HG02610 (cell line): ENCODE measurements around the gene PSMD8.
"Not testable (repeated sequence)": the region's sequence is repeated elsewhere in the genome, so short reads cannot be mapped to it uniquely, and the experiment has no call there.

Experiments used
- ATAC-seq: cut with Tn5 transposase; IDR thresholded peaks from one replicate; pipeline ENCODE4 v1.9.1; 2021; ENCODE audit warnings: mild to moderate bottlenecking, moderate library complexity; ENCODE audit not compliant: unreplicated experiment

Gene PSMD8

DNA sequence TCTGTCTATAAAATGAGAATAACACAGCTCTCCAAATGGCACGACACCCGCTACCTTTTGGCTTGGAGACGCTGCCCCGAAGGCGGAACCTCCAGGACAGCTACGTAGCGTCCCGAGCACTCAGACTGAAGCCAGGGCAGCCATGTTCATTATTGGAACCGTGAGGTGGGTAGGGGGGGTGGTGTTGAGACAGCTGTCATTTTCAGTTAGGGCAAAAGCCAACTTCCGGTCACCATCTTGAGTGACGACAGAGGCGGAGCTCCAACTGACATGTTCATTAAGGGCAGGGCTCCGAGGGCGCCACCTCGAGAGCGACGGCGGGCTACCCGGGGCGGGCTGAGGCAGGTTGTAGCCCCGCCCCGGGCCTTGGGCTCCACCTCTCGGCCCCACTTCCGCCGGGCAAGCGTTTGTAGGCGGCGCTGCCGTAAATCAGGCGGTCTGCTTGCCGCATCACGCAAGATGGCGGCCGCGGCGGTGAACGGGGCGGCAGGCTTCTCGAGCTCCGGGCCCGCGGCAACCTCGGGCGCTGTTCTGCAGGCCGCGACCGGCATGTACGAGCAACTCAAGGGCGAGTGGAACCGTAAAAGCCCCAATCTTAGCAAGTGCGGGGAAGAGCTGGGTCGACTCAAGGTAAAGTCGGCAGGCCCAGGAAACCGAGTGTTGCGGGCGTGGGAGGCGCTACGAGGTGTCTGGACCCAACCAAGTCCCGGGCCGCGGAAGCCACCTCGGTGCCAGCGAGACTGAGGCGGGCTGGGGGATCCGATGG, at the start of gene PSMD8:
TSS of gene PSMD8 (plus strand) at position 240 of the 766 bp plus-strand sequence. CDS start at position 271, 31 bp downstream.
- ATAC-seq = peak; percentile 93

DNA sequence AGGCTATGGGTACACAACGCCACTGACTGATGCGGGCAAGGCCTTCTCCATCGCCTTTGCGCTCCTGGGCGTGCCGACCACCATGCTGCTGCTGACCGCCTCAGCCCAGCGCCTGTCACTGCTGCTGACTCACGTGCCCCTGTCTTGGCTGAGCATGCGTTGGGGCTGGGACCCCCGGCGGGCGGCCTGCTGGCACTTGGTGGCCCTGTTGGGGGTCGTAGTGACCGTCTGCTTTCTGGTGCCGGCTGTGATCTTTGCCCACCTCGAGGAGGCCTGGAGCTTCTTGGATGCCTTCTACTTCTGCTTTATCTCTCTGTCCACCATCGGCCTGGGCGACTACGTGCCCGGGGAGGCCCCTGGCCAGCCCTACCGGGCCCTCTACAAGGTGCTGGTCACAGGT, 47.8 kb upstream of the PSMD8 start:
- no peak for ATAC-seq

DNA sequence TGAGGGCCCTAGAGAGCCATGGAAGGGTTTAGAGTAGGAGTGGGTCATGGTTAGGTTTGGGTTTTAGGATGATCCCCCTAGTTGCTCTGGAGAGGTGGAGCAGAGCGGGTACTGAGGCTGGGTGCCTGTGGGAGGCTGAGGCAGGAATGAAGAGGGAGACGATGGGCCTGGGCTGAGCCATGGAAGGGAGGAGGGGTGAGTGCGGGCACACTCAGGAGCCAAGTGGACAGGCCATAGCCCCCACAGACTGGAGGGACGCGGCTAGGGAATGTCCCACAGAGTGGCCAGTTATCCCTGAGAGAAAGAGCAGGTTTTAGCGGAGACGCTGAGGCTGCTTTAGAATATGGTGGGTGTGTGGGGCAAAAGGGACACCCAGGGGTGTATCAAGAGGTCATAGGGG, 44.7 kb upstream of the PSMD8 start:
- no peak for ATAC-seq

DNA sequence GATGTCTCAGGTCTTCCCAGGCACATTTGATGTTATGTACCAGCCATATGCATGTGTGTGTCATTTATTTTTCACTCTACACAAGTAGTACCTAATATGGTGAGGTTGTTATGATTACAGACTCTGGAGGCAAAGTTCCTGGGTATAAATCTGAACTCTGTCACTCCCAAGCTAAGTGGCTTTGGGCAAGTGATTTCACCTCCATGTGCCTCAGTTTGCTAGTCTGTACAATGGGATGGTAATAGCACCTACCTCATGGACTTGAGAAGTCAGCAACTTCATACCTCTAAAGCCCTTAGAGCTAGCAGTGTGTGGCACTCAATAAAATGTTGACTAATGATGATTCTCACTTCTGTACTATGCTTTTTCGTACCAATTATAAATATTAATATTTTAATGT, 42.6 kb upstream of the PSMD8 start:
- ATAC-seq = no peak

DNA sequence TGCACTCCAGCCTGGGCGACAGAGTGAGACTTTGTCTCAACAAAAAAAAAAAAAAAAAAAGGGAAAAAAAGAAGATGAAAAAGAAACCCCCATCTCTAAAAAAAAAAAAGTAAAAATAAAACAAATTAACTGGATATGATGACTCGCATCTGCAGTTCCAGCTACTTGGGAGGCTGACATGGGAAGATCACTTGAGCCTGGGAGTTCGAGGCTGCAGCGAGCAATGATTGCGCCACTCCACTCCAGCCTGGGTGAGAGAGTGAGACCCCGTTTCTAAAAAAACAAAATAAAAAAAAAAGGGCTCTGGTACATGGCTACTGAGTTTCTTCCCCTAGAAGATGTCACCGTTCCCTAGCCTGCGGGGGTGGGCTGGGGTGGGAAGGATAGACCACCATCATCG, 41.1 kb upstream of the PSMD8 start:
- ATAC-seq = no peak

DNA sequence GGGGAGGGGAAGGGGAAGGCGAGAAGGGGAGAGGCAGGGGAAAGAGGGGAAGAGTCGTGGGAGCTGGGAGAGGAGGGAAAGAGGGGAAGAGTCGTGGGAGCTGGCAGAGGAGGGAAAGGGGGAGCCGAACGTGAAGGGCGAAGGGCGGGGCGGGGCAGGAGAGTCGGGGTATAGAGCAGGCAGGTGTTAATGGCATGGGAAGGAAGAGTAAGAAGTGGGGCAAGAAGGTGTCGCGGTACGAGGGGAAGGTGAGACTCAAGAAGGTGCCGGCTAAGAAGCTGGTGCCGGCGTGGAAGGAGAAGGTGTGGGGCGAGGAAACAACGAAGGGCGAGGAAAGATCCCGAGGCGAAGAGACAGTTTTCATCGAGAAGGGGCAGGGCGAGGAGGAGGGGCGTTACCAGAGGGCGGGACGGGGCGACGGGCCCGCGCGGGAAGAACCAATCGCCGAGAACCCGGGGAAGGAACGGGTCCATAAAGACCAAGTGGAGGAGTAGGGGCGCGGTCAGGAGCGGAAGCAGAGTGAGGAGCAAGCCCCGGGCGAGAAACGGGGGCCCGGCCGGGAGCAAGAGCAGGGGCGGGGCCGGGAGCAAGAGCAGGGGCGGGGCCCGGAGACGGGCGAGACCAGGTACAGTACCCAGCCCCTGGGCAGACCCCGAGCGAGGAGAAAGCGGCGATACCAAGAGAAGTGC, 38.3 kb upstream of the PSMD8 start:
- ATAC-seq = peak; percentile 72

DNA sequence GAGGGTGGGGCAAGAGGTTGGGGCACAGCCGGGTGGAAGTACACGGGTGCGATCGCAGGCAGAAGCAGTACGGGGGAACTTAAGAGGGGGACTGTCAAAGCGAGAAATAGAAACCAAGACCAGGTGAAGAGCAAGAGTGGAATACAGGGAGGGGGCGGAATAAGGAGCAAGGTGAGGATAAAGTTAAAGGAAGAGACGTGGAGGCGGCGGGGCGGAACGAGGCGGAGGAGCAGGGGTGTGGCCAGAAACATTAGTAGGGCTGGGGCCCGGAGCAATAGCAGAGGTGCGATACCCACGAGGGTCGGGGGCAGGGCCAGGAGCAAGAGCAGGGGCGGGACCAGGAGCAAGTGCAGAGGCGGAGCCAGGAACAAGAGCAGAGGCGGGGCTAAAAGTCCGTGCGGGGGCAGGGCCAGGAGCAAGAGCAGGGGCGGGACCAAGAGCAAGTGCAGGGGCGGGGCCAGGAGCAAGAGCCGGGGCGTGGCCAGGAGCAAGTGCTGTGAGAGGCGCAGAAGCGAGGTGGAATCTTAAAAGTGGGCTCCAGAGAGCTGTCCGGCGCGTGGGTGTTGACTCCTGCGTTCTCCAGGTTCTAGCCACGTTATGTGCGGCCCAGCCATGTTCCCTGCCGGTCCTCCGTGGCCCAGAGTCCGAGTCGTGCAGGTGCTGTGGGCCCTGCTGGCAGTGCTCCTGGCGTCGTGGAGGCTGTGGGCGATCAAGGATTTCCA, 37.6 kb upstream of the PSMD8 start:
- ATAC-seq = peak; percentile 62

DNA sequence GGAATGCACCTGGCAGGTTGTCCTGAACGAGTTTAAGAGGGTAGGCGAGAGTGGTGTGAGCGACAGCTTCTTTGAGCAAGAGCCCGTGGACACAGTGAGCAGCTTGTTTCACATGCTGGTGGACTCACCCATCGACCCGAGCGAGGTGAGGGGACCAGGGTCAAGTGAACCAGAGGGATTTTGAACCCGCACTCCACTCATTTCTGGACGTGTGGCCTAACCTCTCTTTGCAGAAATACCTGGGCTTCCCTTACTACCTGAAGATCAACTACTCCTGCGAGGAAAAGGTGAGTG, 37.1 kb upstream of the PSMD8 start:
- no peak for ATAC-seq

DNA sequence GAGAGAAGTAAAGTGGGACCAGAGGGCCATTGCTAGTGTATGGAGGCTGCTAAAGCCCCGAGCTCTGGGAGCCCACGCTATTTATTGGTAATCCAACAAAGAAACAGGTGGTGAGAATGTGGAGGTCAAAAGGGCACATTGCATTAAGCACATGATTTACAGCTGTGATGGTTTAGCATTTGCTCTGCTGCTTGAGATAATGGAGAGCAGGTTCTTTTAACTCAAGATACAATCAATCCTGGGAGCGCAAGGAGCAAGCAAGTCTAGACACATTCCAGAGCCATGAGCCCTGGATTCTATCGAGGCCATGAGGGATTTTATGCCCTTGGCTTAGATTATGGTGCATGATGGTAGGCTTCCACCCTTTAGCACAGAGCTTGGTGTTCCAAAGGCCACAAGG, 35.4 kb upstream of the PSMD8 start:
- ATAC-seq = not testable (repeated sequence)

DNA sequence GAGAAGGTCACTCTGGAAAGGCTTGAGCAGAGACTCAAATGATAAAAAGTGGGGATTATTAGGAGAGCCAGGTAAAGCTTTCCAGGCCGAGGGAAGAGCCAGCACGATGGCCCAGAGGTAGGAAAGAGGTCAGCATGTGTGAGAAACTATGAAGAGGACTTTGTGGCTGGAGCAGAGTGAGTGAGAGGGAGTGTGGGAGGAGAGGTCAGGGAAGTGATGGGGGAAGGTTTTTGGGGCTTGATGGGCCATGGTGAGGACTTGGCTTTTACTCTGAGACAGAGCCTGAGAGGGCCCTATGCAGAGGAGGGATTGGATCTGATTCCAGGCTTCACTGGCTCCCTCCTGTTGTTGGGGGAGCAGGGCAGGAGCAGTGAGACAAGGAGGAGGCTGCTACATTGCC, 33.4 kb upstream of the PSMD8 start:
- no peak for ATAC-seq

DNA sequence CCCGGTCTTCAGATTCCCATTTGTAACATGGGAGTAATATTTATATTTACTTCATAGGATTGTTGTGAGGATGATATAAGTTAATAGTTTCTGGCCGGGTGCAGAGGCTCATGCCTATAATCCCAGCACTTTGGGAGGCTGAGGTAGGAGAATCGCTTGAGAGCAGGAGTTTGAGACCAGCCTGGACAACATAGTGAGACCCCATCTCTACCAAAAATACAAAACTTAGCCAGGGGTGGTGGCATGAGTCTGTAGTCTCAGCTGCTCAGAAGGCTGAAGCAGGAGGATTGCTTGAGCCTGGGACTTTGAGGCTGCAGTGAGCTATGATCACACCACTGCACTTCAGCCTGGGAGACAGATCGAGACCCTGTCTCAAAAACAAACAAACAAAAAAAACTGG, 27.5 kb upstream of the PSMD8 start:
- ATAC-seq = no peak

DNA sequence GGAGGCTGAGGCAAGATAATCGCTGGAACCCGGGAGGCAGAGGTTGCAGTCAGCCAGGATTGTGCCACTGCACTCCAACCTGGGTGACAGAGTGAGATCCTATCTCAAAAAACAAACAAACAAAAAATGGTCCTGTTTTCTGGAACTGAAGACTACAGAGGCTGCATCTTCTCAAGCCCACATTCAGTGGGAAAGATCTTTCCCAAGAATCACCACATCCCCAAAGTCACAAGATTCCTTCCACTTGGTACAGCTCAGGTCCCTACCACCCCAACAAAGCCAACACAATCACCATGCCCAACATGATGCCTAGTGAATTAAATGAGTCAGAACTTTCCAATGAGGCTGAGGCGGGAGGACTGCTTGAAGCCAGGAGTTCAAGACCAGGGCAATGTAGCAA, 23.5 kb upstream of the PSMD8 start:
- no peak for ATAC-seq

DNA sequence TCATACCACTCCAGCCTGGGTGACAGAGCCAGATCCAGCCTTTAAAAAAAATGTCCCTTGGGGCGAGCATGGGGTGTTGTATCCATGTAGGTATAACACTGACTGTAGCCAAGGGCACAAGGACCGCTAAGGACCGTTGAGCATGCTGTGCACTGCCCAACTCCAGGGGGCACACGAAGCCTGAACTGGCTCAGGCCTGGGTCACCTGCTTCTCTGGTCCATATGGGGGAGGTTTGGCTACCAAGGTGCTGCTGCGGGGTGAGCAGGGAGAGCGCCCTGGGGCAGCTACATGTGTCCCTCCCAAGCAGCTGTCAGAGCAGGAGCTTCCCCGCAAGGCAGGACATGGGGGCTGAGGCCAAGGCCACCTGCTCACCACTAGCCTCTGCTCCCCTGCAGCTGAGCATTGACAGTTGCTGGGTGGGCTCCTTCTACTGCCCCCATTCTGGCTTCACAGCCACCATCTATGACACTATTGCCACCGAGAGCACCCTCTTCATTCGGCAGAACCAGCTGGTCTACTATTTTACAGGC, 22.4 kb upstream of the PSMD8 start:
- ATAC-seq = no peak

DNA sequence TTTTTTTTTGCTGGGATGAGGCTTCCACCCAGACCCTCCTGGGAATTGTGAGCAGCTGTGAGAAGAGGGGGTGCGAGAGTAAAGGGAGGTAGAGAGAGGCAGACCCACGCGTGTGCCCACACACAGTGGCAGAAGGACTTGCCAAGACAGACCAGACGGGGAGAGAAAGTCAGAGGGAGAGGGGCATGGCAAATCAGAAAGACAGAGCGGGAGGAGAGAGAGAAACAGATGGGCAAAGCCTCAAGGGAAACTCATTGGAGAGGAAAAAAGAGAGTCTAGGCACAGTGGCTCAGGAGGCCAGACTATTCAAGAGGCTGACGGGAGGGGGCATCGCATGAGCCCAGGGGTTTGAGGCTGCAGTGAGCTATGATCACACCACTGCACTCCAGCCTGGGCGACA, 21.8 kb upstream of the PSMD8 start:
- no peak for ATAC-seq

DNA sequence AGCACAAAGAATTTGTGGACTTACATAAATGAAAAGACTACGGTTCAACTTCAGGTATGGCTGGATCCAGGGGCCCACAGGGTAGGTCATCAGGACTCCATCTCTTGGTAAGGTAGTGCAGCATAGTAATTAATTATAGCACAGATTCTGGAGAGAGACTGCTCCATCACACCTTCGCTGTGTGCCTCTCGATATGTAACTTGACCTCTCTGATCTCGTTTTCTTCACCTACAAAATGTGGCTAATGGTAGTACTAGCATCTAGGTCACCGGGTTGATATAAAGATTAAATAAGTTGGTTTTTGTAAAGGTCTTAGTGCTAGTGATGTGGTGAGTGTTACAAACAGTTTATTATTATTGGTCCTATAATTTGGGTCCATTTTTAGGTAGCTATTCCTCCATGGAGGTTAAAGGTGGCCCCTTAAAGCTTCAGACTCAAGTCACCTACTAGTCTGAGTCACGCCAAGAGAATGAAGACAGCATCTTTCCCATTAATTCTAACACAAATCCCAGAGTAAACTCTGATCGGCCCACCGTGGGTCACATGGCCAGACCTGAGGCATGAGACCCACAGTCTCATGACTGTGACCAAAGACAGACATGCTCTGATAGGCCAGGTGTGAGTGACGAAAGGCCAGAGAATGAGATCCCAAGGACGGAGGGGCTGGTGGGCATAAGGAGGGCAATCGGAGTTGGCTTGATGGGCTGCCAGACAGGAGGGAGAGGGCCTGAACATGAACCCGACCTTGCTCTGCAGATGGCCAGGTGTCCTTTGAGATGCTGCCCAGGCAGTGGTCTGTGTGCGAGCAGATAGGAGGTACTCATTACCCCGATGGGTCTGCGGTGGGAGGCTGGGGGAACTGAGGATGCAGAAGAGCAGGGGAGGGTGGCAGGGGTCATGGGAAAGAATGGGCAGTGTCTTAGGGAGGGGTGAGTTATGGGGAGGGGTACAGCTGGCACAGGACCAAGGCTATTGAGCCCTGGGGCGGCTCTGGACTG, 18.3 kb upstream of the PSMD8 start:
- ATAC-seq = no peak

DNA sequence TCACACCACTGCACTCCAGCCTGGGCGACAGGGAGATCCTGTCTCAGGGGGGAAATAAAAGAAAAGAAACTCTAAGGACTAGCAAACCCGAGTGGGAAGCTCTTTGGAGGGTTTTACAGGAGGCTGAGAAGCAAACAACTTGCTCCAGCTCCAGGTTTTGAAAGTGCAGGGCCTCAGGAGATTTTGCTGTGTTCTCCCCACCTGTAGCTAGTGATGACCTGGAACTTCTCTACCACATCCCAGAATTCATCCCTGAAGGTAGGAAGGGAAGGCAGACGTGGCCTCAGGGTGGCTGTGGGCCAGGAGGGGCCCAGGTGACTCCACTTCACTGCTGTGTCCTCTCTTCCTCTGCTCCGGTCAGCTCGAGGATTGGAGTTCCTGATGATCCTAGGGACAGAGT, 16.3 kb upstream of the PSMD8 start:
- no peak for ATAC-seq

DNA sequence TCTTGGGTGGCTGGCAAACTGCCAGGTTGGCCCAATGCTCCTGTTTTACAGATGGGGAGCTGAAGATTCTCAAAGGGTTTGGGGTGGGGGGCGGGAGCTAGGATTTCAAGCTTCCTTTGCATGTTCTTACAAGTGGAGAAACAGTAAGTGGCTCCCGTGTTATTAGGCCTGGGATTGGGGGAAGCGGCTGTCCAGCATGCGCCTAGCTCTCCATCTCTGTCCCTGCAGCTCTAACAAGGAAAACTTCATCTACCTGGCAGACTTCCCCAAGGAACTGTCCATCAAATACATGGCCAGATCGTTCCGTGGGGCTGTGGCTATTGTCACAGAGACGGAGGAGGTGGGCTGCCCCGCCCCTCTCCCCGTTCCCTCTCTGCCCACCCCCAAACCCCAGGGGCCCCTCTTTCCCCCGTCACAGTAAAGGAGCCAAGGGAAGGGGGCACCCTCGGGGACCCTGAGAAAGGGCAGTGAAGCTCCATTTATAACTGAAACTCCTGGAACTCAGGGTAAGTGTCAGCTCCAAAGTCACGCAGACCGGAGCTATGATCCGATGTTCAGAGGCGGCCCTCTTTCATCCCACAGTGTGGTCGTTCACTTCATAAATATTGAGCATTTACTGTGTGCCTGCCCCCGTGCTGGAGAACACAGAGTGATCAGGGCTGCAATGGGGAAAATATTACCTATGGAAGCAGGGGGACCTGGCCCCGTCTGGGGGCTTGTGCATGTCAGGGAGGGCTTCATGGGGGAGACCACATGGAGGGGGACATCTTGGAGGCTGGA, 14.9 kb upstream of the PSMD8 start:
- ATAC-seq = no peak

DNA sequence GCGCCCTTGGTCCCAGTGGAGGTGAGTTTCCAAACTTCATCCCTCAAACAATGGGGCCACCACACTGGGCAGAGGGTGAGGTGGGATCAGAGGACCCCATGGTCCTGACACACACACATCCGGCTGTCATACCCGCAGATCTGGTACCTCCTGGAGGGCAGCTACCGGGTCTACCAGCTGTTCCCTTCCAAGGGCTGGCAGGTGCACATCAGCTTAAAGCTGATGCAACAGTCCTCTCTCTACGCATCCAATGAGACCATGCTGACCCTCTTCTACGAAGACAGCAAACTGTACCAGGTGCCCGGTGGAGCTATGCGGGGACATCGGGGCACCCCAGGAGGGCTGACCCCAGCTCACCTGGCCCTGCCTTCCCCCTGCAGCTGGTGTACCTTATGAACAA, 14.0 kb upstream of the PSMD8 start:
- ATAC-seq = no peak

DNA sequence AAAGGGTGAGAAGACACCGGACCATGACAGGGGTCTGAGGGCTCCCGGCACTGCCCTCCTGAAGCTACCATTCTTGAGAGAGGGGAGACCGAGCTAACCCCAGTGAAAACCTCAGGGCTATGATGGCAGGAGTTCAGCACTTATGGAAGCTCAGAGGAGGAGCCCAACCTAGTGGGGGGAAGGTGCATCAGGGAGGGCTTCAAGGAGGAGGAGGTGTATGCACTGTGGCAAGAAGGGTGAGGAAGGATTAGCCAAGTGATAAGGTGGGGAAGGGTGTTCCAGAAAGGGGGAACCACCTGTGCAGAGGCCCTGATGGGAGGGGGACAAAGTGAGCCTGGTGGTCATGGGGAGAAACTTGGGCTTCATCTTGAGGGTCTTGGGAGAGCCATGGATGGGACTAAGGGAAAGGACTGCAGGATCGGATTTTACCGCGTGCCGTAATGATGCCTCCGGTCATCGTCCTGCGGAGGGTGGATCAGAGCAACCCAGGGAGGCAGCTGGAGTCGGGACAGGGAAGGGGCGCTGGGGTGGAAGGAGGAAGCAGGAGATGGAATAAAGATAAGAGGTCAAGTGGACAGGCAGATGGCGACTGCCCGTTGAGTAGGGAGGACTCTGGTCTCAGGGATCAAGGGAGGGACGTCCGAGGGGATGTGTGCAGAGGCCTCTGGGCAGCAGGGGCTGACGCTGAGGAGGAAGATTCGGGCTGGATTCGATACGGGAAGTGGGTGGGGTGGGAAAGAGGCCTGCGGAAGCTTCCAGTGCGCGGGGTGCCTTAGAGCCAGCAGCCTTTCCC, 13.3 kb upstream of the PSMD8 start:
- no peak for ATAC-seq
